ENCODE results near the gene UPP2.

Gene UPP2

GRCh38 chr2:158142568-158143332, 41.1 kb downstream of the UPP2 start:
- DNase-seq, result no peak

- no peak for DNase-seq
These were observed 42.2 kb downstream of the UPP2 start for GRCh38 chr2:158143703-158144360.

- DNase-seq, result no peak
These were observed 43.4 kb downstream of the UPP2 start for GRCh38 chr2:158144914-158145625.

GRCh38 chr2:158153270-158154015, 51.8 kb downstream of the UPP2 start:
- no peak for DNase-seq

GRCh38 chr2:158154596-158154995, 52.9 kb downstream of the UPP2 start:
- DNase-seq, result no peak

- no peak for DNase-seq
These were observed 71.0 kb downstream of the UPP2 start for GRCh38 chr2:158172719-158173118.

GRCh38 chr2:158174495-158174894, 72.8 kb downstream of the UPP2 start:
- DNase-seq, result no peak

GRCh38 chr2:158174956-158175355, 73.3 kb downstream of the UPP2 start:
- DNase-seq, result no peak

GRCh38 chr2:158178646-158179045, 77.0 kb downstream of the UPP2 start:
- no peak for DNase-seq

- DNase-seq, result no peak
These were observed 78.0 kb downstream of the UPP2 start for GRCh38 chr2:158179660-158180059.

GRCh38 chr2:158181171-158181570, 79.5 kb downstream of the UPP2 start:
- DNase-seq, result no peak

- no peak for DNase-seq
These were observed 81.1 kb downstream of the UPP2 start for GRCh38 chr2:158182676-158183295.

- DNase-seq, result no peak
These were observed 82.3 kb downstream of the UPP2 start for GRCh38 chr2:158184001-158184400.

- no peak for DNase-seq
These were observed 83.1 kb downstream of the UPP2 start for GRCh38 chr2:158184556-158185343.
